Heart right ventricle (tissue), 16 donors: Measurements from ENCODE around the gene IRF1. TPM values are rescaled to one million over a fixed set of nuclear protein-coding genes. Genes with fewer than 3 reads are reported as not detected.

Experiments used
- ATAC-seq, 8 donors: fragments of 200-7000 bp; cut with Tn5 transposase; one replicate each; pipeline ENCODE4 v1.9.1; 2020; ENCODE audit warnings: mild to moderate bottlenecking in 8 of 8, moderate library complexity in 8 of 8, moderate number of reproducible peaks in 1 of 8
- DNase-seq, 2 donors: peaks; one replicate each; pipeline ENCODE4 v3.0.0-alpha.2; 2020
- H3K27ac ChIP-seq, 10 donors: fragments of 200-600 bp; sonication (generic) in 2 of 10; one replicate each; pipeline versions ENCODE4 v1.5.0 to v1.8.0; 2020 to 2022; ENCODE audit warnings: mild to moderate bottlenecking in 3 of 10
- H3K27me3 ChIP-seq, 7 donors: fragments of 200-600 bp; one replicate each; pipeline ENCODE4 v1.8.0; 2021 to 2022; ENCODE audit warnings: mild to moderate bottlenecking in 2 of 7
- H3K36me3 ChIP-seq, 9 donors: fragments of 200-600 bp; sonication (generic) in 1 of 9; one replicate each; pipeline versions ENCODE4 v1.5.0 to v1.8.0; 2020 to 2022; ENCODE audit warnings: mild to moderate bottlenecking in 2 of 9
- H3K4me1 ChIP-seq, 9 donors: fragments of 200-600 bp; sonication (generic) in 1 of 9; one replicate each; pipeline versions ENCODE4 v1.5.0 to v1.8.0; 2020 to 2022; ENCODE audit warnings: mild to moderate bottlenecking in 4 of 9
- H3K4me3 ChIP-seq, 10 donors: fragments of 200-600 bp; sonication (generic) in 2 of 10; one replicate each; pipeline versions ENCODE4 v1.5.0 to v1.8.0; 2020 to 2022; ENCODE audit warnings: mild to moderate bottlenecking in 7 of 10, moderate library complexity in 2 of 10
- H3K9me3 ChIP-seq, 11 donors: fragments of 200-600 bp in 10 of 11; sonication (generic) in 2 of 11; one replicate each; pipeline versions ENCODE4 v1.5.0 to v1.8.0; 2013 to 2022; ENCODE audit warnings: mild to moderate bottlenecking in 2 of 11, control low read depth in 1 of 11, moderate library complexity in 1 of 11
- CTCF ChIP-seq, 9 donors: fragments of 200-600 bp; sonication (generic) in 2 of 9; IDR thresholded peaks; one replicate each; pipeline versions ENCODE4 v1.5.0 to v1.8.0; 2021 to 2022; ENCODE audit warnings: antibody characterized with exemption in 9 of 9, mild to moderate bottlenecking in 5 of 9, moderate library complexity in 1 of 9
- WGBS, 2 donors: extraction: QIAGEN DNeasy Blood & Tissue Kit; methylation state at CpG; one replicate each; pipeline ENCODE4 v1.1.7; 2013; ENCODE audit warnings: inconsistent platforms in 1 of 2; 5-methylcytosine and 5-hydroxymethylcytosine counted together
- intact Hi-C, 10 donors: fragments of 100-400 bp; cut with DNase I; formaldehyde crosslinking; loops; one replicate each; pipeline versions ENCODE4 v1.11.1 to v1.14.2; 2022
- polyA plus RNA-seq, 2 donors: library from polyadenylated mRNA; stranded (reverse); fragments of 200-250 nt; gene quantifications; one replicate each; pipeline ENCODE4 v1.2.3, GENCODE V29; 2013
- total RNA-seq, 10 donors: library from RNA; stranded (reverse); fragmentation: NEBNext Ultra II Directional in 3 of 10; extraction: Animal tissue kit (Norgen Biotek cat#: 25700) in 3 of 10; gene quantifications; one replicate each; pipeline versions ENCODE4 v1.2.1 to v1.2.4, GENCODE V29; 2021 to 2023
- donor health status: Arrhythmogenic right ventricular cardiomyopathy.
- donor health status: ischemic (EF 13 %, LVEDD 7.1; RV severe dilation, severe dysfunction).
- donor health status: healthy with polysubstance abuse.
- donor health status: DM: no; HTN: yes; CAD: no.
- donor health status: DM: no; HTN: no; CAD: no.
- donor health status: ischemic (EF 25% LVEDD 6.9; RV normal size, moderate dysfunction).
- donor health status: ischemic (EF 25% LVEDD 5.7; RV mildly dilated, moderate dysfunction).
- donor health status: healthy.
- donor health status: DM: yes; HTN: yes; CAD: no.
- donor health status: Ischemic cardiomyopathy.
- donor health status: ischemic (EF 35%, LVEDD 5.7; RV mildly dilated, moderate dysfunction).
- donor health status: nonischemic (EF 11% LVEDD 7.7; RV severe dilation, severe dysfunction).
- donor health status: DM: yes; HTN: yes; CAD: no.
- donor health status: PGD.
- donor health status: ischemic (EF 29% LVEDD 5.4; RV normal size, mild dysfunction).
- donor health status: nonischemic (EF 23%, LVEDD 6.1; RV moderate dilation, normal function).

The IRF1 gene
- total and polyA plus RNA-seq, 12 donors = 8.6 to 146 (median 17.7) TPM

- H3K9me3 ChIP-seq = peaks cover 0 to 5% (median 0%) of the 10 kb centered on the region in 11 donors
- H3K27me3 ChIP-seq = no peaks in the 10 kb centered on the region
- H3K4me3 ChIP-seq = no peak overlapping the region
- peaks cover 0 to 41% (median 0%) of the 10 kb centered on the region in 9 donors for H3K36me3 ChIP-seq
- peaks cover 11 to 100% (median 77%) of the 10 kb centered on the region in 9 donors for H3K4me1 ChIP-seq
- intact Hi-C loops = loop anchor here in 3 of 10 donors (2.0 to 5.0 kb wide), 3 partner anchors 17 to 47 kb away; no protein-coding TSS in a partner anchor
- WGBS, 2 donors = 82 to 89% methylated on average over 6 of the region's 6 CpGs
- TF ChIP-seq CTCF (IDR thresholded peaks at IDR 0.05) = no peak
- DNase-seq = no peak
- ATAC-seq = no peak
- peak overlapping the region in 3 of 10 donors; percentile 3 to 82 (median 21) for H3K27ac ChIP-seq
These were observed 21.1 kb downstream of the IRF1 start for GRCh38 chr5:132469380-132470009.

DNA sequence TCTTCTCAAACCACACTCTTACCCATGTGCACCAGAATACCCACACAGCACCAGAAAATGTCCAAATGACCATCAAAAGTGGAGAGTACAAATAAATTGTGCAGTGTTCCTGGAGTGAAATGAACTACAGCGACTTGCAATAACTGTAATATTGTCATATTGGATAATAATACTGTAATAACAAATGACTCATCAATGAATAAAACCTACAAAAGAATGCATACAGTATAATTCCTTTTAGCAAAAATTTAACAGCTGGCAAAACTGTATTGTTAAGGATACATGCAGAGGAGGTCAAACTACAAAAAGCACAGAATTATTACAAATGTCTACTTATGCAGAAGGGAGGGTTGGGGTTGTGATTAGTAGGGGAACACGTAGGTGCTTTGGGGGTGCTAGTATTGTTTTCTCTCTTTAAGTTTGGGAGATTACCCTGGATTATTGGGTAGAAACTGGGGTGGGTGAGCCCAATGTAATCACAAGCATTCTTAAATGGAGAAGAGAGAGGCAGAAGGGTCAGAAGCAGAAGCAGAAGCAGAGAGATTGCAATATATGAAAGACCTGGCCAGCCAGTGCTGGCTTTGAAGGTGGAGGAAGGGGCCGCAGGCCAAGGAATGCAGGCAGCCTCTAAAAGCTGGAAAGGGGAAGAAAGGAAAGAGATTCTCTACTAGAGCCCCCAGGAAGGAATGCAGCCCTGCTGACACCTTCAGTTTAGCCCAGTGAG, 21.8 kb downstream of the IRF1 start:
- intact Hi-C loops = loop anchor here in 2 of 10 donors (5.0 kb wide), 2 partner anchors 42 to 47 kb away; no protein-coding TSS in a partner anchor
- WGBS, 2 donors = 98% methylated on average over 3 of the region's 3 CpGs
- Histone ChIP-seq H3K27ac (peak overlapping the region in 2 of 10 donors; percentile 21 to 82), H3K4me1 (peaks cover 14 to 100% (median 78%) of the 10 kb centered on the region in 9 donors), H3K36me3 (peaks cover 0 to 43% (median 0%) of the 10 kb centered on the region in 9 donors), H3K9me3 (peaks cover 0 to 5% (median 0%) of the 10 kb centered on the region in 11 donors), H3K27me3 (no peaks in the 10 kb centered on the region), H3K4me3 (no peak overlapping the region)
- ATAC-seq (no peak), DNase-seq (no peak)
- TF ChIP-seq CTCF (IDR thresholded peaks at IDR 0.05) = no peak

DNA sequence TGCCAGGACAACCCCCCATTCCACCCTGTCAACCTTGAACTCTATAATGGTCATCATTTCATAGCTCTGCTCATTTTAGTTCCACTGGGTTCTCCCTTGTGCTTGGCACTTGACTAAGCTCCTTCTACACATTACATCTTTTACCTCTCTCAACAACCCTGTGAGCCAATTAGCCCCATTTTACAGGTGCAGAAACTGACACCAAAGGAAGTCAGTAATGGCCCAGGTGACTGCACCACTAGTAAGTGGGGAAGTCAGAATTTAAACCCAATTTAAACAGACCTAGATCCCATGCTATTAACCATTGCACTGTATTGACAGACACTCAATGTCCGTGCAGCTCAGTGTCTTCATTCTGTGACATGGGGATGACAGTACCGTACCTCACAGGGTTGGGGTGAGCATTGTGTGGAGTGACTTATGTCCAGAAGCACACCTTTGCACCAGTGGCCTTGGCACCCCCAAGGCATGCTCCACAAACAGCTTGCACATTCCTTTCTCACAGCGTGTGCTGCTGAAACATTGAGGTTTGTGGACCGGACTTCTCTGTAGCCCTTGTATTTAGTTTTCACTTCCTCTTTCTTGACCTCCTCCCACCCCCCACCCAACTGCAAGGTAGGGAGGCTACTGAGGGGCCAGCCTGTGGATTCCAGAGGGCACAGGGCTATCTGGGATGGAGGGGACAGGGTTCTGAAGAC, 23.1 kb downstream of the IRF1 start:
- no peaks in the 10 kb centered on the region for H3K27me3 ChIP-seq
- no peak for DNase-seq
- peaks cover 14 to 100% (median 84%) of the 10 kb centered on the region in 9 donors for H3K4me1 ChIP-seq
- H3K36me3 ChIP-seq = peaks cover 0 to 51% (median 0%) of the 10 kb centered on the region in 9 donors
- intact Hi-C loops = loop anchor here in 2 of 10 donors (5.0 kb wide), 2 partner anchors 40 to 45 kb away; no protein-coding TSS in a partner anchor
- no peak for TF ChIP-seq CTCF (IDR thresholded peaks at IDR 0.05)
- 86% methylated on average over 4 of the region's 4 CpGs for WGBS, 2 donors
- H3K9me3 ChIP-seq = peaks cover 0 to 5% (median 0%) of the 10 kb centered on the region in 11 donors
- ATAC-seq = no peak
- H3K4me3 ChIP-seq = peak overlapping the region in 1 of 10 donors; percentile 12
- peak overlapping the region in 6 of 10 donors; percentile 32 to 82 (median 73) for H3K27ac ChIP-seq
